ENCODE data around the gene LYPD6. TPM values are rescaled to one million over a fixed set of nuclear protein-coding genes. Genes with fewer than 3 reads are reported as not detected.

The LYPD6 gene
- total RNA-seq, 1 donor = under 0.01 TPM

DNA sequence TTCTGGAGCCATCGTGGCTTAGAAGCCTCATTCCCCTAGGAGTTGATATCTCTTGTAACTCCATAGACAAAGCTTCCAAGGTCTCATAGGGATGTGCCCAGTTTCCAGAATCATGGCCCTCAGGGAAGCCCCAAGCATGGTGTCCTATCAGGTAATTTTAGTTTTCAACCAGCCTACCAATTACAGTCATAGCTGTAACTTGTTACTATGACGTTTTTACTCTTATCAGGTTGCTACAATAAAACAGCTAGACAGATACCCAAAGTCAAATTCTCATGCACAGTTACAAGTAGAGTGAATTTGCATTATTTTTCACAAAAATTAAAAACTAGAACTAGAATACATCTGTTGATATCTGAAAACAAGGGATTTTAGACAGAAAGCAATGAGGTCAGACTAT lies 8.9 kb downstream of the LYPD6 start:
- no peak overlapping the region for H3K4me2 ChIP-seq (ENCODE audit: insufficient read depth, low read length)
- H3K36me3 ChIP-seq (ENCODE audit: insufficient read depth, low read length) = no peaks in the 10 kb centered on the region
- no peak for DNase-seq (ENCODE audit: insufficient read length, low spot score, missing footprints)
- no peak overlapping the region for H3K4me3 ChIP-seq (ENCODE audit: insufficient read depth, low read length)
- TF ChIP-seq, protein P1, sequence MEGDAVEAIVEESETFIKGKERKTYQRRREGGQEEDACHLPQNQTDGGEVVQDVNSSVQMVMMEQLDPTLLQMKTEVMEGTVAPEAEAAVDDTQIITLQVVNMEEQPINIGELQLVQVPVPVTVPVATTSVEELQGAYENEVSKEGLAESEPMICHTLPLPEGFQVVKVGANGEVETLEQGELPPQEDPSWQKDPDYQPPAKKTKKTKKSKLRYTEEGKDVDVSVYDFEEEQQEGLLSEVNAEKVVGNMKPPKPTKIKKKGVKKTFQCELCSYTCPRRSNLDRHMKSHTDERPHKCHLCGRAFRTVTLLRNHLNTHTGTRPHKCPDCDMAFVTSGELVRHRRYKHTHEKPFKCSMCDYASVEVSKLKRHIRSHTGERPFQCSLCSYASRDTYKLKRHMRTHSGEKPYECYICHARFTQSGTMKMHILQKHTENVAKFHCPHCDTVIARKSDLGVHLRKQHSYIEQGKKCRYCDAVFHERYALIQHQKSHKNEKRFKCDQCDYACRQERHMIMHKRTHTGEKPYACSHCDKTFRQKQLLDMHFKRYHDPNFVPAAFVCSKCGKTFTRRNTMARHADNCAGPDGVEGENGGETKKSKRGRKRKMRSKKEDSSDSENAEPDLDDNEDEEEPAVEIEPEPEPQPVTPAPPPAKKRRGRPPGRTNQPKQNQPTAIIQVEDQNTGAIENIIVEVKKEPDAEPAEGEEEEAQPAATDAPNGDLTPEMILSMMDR (IDR thresholded peaks at IDR 0.05; ENCODE audit: extremely low read depth, low read depth, low read length) = no peak
- no peaks in the 10 kb centered on the region for H3K4me1 ChIP-seq (ENCODE audit: insufficient read depth, low read length)
- H4K20me1 ChIP-seq (ENCODE audit: insufficient read depth, low read length) = no peaks in the 10 kb centered on the region
- no peaks in the 10 kb centered on the region for H3K9me3 ChIP-seq (ENCODE audit: low read depth, low read length)
- no peaks in the 10 kb centered on the region for H3K27me3 ChIP-seq (ENCODE audit: insufficient read depth, low read length)
- no peaks in the 10 kb centered on the region for H3K79me2 ChIP-seq (ENCODE audit: insufficient read depth, low read length)
- H3K27ac ChIP-seq (ENCODE audit: low read depth, low read length) = no peak overlapping the region
- no peak overlapping the region for H2AFZ ChIP-seq (ENCODE audit: low read length)

DNA sequence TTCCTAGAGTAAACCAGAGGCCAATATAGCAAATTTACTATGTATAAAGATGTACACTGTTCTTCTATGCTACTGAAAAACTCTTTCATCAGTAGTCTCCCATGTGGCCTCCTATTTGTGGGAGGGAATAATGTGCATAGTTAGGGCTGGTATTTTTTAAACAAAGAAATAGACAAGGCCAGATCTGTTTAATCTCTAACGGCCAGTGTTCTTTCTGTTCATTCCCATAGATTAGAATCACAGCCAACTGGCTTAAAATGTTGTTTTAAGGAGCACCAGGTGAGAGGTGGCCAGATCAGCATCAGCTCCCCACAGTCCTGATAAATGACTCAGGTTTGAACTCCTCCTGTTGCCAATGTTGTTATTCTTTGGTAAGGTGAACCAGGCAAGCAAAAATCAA lies 12.1 kb downstream of the LYPD6 start:
- TF ChIP-seq, protein P1 (IDR thresholded peaks at IDR 0.05; ENCODE audit: extremely low read depth, low read depth, low read length) = no peak
- H3K4me3 ChIP-seq (ENCODE audit: insufficient read depth, low read length) = no peak overlapping the region
- H4K20me1 ChIP-seq (ENCODE audit: insufficient read depth, low read length) = no peaks in the 10 kb centered on the region
- H3K27me3 ChIP-seq (ENCODE audit: insufficient read depth, low read length) = no peaks in the 10 kb centered on the region
- H3K4me2 ChIP-seq (ENCODE audit: insufficient read depth, low read length) = no peak overlapping the region
- H3K9me3 ChIP-seq (ENCODE audit: low read depth, low read length) = no peaks in the 10 kb centered on the region
- no peaks in the 10 kb centered on the region for H3K4me1 ChIP-seq (ENCODE audit: insufficient read depth, low read length)
- no peaks in the 10 kb centered on the region for H3K79me2 ChIP-seq (ENCODE audit: insufficient read depth, low read length)
- no peaks in the 10 kb centered on the region for H3K36me3 ChIP-seq (ENCODE audit: insufficient read depth, low read length)
- H3K27ac ChIP-seq (ENCODE audit: low read depth, low read length) = no peak overlapping the region
- DNase-seq (ENCODE audit: insufficient read length, low spot score, missing footprints) = no peak
- H2AFZ ChIP-seq (ENCODE audit: low read length) = no peak overlapping the region

DNA sequence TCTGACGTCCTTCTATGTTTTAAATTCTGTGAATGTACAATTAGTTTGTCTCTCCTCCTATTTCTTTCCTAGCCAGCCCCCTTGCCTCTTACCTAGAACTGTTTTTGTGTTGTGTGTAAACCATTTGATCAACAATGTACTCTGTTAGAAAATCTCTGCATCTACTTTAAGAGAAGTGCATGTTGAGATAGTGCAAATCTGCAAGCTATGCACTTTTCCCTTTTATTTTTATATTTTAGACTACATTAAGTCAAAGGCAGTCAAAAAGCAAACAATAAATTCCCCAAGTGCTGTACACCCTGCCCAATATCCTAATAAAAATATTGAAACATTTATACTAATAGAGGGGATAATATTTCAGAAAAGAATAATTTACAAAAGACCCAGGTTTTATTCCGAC lies 13.7 kb downstream of the LYPD6 start:
- no peaks in the 10 kb centered on the region for H3K4me1 ChIP-seq (ENCODE audit: insufficient read depth, low read length)
- TF ChIP-seq, protein P1 (IDR thresholded peaks at IDR 0.05; ENCODE audit: extremely low read depth, low read depth, low read length) = no peak
- H3K9me3 ChIP-seq (ENCODE audit: low read depth, low read length) = no peaks in the 10 kb centered on the region
- no peak overlapping the region for H3K27ac ChIP-seq (ENCODE audit: low read depth, low read length)
- H3K36me3 ChIP-seq (ENCODE audit: insufficient read depth, low read length) = no peaks in the 10 kb centered on the region
- no peak for DNase-seq (ENCODE audit: insufficient read length, low spot score, missing footprints)
- no peak overlapping the region for H3K4me2 ChIP-seq (ENCODE audit: insufficient read depth, low read length)
- no peaks in the 10 kb centered on the region for H3K27me3 ChIP-seq (ENCODE audit: insufficient read depth, low read length)
- no peaks in the 10 kb centered on the region for H4K20me1 ChIP-seq (ENCODE audit: insufficient read depth, low read length)
- no peak overlapping the region for H2AFZ ChIP-seq (ENCODE audit: low read length)
- H3K79me2 ChIP-seq (ENCODE audit: insufficient read depth, low read length) = no peaks in the 10 kb centered on the region
- H3K4me3 ChIP-seq (ENCODE audit: insufficient read depth, low read length) = no peak overlapping the region

DNA sequence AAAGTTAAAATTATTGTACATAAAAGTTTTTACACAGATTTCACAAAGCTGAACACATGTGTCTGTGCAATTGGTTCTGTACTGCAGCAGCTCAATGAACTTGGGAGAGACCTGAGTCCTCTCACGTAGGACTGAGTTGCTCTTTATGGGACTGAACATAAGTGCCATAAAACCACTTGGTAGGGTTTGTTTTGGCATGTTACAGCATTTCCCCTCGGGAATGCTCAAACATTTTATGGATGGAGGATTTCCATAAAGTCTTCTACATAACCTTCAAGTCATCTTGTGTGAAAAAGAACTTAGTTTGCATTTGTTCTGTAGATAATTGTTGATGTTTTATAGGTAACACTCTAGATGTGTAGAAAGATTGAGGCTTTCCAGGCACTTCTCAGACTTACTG lies 15.9 kb downstream of the LYPD6 start:
- no peaks in the 10 kb centered on the region for H3K79me2 ChIP-seq (ENCODE audit: insufficient read depth, low read length)
- DNase-seq (ENCODE audit: insufficient read length, low spot score, missing footprints) = no peak
- TF ChIP-seq, protein P1 (IDR thresholded peaks at IDR 0.05; ENCODE audit: extremely low read depth, low read depth, low read length) = no peak

More for the DNA sequence above, 15.9 kb downstream of the LYPD6 start:
- H3K27me3 ChIP-seq (ENCODE audit: insufficient read depth, low read length) = no peaks in the 10 kb centered on the region
- no peak overlapping the region for H3K4me3 ChIP-seq (ENCODE audit: insufficient read depth, low read length)
- H4K20me1 ChIP-seq (ENCODE audit: insufficient read depth, low read length) = no peaks in the 10 kb centered on the region
- H3K4me2 ChIP-seq (ENCODE audit: insufficient read depth, low read length) = no peak overlapping the region
- H3K9me3 ChIP-seq (ENCODE audit: low read depth, low read length) = no peaks in the 10 kb centered on the region
- no peak overlapping the region for H2AFZ ChIP-seq (ENCODE audit: low read length)
- no peak overlapping the region for H3K27ac ChIP-seq (ENCODE audit: low read depth, low read length)
- H3K36me3 ChIP-seq (ENCODE audit: insufficient read depth, low read length) = no peaks in the 10 kb centered on the region
- no peaks in the 10 kb centered on the region for H3K4me1 ChIP-seq (ENCODE audit: insufficient read depth, low read length)
